Karpas-422 (cell line): Measurements from ENCODE around the gene CUL1. TPM values are rescaled to one million over a fixed set of nuclear protein-coding genes. Genes with fewer than 3 reads are reported as not detected.
A peak's percentile ranks its signal among the peaks of the same experiment; 100 is the strongest.
"Not testable (repeated sequence)": the region's sequence is repeated elsewhere in the genome, so short reads cannot be mapped to it uniquely, and the experiment has no call there.

ENCODE experiments used
- DNase-seq: peaks from one replicate; pipeline ENCODE4 v3.0.0-alpha.2; 2015
- H2AFZ ChIP-seq: fragments of 200-600 bp; sonication (generic); 2 replicates; pipeline ENCODE4 v1.6.1; 2014; ENCODE audit warnings: antibody characterized with exemption, low read length, mixed read lengths
- H3K27ac ChIP-seq: fragments of 200-600 bp; sonication (generic); 2 replicates; pipeline ENCODE4 v1.5.1; 2014; ENCODE audit warnings: mild to moderate bottlenecking, low read length, moderate library complexity
- H3K27me3 ChIP-seq: fragments of 200-600 bp; sonication (generic); 2 replicates; pipeline ENCODE4 v1.6.1; 2014; ENCODE audit warnings: low read length, mixed read lengths
- H3K36me3 ChIP-seq: fragments of 200-600 bp; sonication (generic); 2 replicates; pipeline ENCODE4 v1.6.1; 2014; ENCODE audit warnings: low read length, mixed read lengths; ENCODE audit not compliant: insufficient read depth
- H3K4me1 ChIP-seq: fragments of 200-600 bp; sonication (generic); 2 replicates; pipeline ENCODE4 v1.6.1; 2014; ENCODE audit warnings: mild to moderate bottlenecking, low read length, mixed read lengths
- H3K4me2 ChIP-seq: fragments of 200-600 bp; sonication (generic); 2 replicates; pipeline ENCODE4 v1.6.1; 2014; ENCODE audit warnings: low read length, low read depth, mild to moderate bottlenecking; ENCODE audit not compliant: poor library complexity, severe bottlenecking
- H3K4me3 ChIP-seq: fragments of 200-600 bp; sonication (generic); 2 replicates; pipeline ENCODE4 v1.5.1; 2014; ENCODE audit warnings: mild to moderate bottlenecking, antibody characterized with exemption, low read length, mixed read lengths
- H3K79me2 ChIP-seq: fragments of 200-600 bp; sonication (generic); 2 replicates; pipeline ENCODE4 v1.6.1; 2014; ENCODE audit warnings: mild to moderate bottlenecking, low read length, mixed read lengths
- H3K9ac ChIP-seq: fragments of 200-600 bp; sonication (generic); 2 replicates; pipeline ENCODE4 v1.6.0; 2014; ENCODE audit warnings: low read length
- H3K9me2 ChIP-seq: fragments of 200-600 bp; sonication (generic), shearing (Covaris generic); replicated peaks from 2 replicates; pipeline ENCODE4 v1.6.0; 2014; ENCODE audit warnings: mild to moderate bottlenecking, low read length, moderate library complexity; ENCODE audit not compliant: insufficient read depth
- H3K9me3 ChIP-seq: fragments of 300-700, 200-600 bp; sonication (generic); 2 replicates; pipeline ENCODE4 v1.6.1; 2014; ENCODE audit warnings: low read length, mixed read lengths
- H4K20me1 ChIP-seq: fragments of 200-600 bp; sonication (generic); 2 replicates; pipeline ENCODE4 v1.6.1; 2014; ENCODE audit warnings: mild to moderate bottlenecking, antibody characterized with exemption, low read length, low read depth; ENCODE audit not compliant: insufficient read depth
- total RNA-seq: library from RNA; depleted of rRNA; stranded (reverse); fragments of >200 nt; shearing (Covaris generic); gene quantifications from 2 replicates; pipeline ENCODE4 v1.2.3, GENCODE V29; 2014; ENCODE audit warnings: low replicate concordance

The CUL1 gene
- total RNA-seq, 1 experiment from 2014 or later, result 55.5 TPM

DNA sequence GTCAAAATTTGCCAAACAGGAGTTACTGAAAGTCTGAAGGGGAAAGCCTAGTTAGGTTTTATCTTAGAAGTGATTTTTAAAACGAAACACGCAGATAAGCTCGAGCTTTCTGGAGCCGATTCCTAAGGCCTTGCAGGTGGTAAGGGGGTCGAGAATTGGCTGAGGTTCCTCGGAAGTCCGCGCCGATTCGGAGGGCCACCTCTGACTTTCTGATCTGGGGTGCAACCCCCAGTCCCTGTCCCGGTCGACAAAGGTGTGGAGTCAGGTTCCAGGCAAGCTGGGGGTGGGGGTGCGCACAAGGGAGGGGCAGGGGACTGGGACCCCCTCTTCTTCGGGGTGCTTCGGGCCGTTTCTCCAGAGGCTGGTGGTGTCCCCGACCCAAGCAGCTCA, 701 bp upstream of the CUL1 start:
- Histone ChIP-seq H3K79me2 (peaks cover 40% of the 10 kb centered on the region), H3K27me3 (no peaks in the 10 kb centered on the region), H3K27ac (no peak overlapping the region), H3K4me3 (peak overlapping the region; percentile 84), H2AFZ (peak overlapping the region; percentile 95), H3K4me1 (peaks cover 43% of the 10 kb centered on the region), H3K9me2 (no peaks in the 10 kb centered on the region), H3K9me3 (no peaks in the 10 kb centered on the region), H3K36me3 (no peaks in the 10 kb centered on the region), H3K9ac (peak overlapping the region; percentile 91), H4K20me1 (peaks cover 34% of the 10 kb centered on the region), H3K4me2 (peak overlapping the region; percentile 96)
- DNase-seq, result peak; percentile 66

DNA sequence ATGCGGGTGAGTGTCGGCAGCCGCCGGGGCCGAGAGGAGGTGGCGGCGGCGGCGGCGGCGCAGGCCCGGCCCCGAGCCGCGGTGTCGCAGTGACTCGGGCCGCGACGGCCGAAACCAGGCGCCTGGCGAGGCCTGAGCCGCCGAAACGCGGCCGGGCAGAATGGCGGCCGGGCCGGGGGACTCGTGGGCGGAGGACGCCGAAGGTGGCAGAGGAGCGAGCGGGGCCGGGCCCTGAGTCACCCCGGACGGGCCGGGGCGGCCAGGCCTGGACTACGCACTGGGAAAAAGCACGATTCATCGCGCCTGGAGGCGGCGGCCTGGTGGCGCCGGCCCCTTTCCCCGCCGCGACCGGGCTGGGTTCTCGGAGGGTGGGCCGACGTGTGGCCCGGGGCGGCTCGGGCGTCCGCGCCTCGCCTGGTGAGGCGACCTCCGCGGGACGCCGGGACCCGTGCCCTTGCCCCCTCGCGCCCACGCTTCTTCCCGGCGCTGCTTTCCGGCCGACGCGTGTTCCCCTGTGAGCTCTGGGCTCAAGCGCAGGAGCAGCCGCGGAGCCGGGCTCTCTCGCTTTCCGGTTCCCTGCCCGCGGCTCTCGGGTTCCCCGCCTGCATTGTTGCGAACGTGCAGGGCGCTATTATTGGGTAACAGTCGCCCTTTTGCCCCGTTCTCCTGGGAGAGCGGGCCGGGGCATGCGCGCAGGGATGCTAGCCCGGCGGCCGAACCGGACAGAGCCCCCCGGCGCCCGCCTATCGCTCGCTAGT, 500 bp downstream of the CUL1 start:
- H2AFZ ChIP-seq, result no peak overlapping the region; the same call in 1 of the 2 replicates
- peak overlapping the region; percentile 84 for H3K4me3 ChIP-seq
- no peaks in the 10 kb centered on the region for H3K9me3 ChIP-seq
- H4K20me1 ChIP-seq, result peaks cover 42% of the 10 kb centered on the region
- peaks cover 52% of the 10 kb centered on the region for H3K79me2 ChIP-seq
- H3K4me1 ChIP-seq, result peaks cover 55% of the 10 kb centered on the region
- no peaks in the 10 kb centered on the region for H3K36me3 ChIP-seq
- H3K27me3 ChIP-seq, result no peaks in the 10 kb centered on the region
- H3K4me2 ChIP-seq, result peak overlapping the region; percentile 96
- peak; percentile 88 for DNase-seq
- peak overlapping the region; percentile 91 for H3K9ac ChIP-seq
- H3K27ac ChIP-seq, result peak overlapping the region; percentile 74
- H3K9me2 ChIP-seq, result no peaks in the 10 kb centered on the region

DNA sequence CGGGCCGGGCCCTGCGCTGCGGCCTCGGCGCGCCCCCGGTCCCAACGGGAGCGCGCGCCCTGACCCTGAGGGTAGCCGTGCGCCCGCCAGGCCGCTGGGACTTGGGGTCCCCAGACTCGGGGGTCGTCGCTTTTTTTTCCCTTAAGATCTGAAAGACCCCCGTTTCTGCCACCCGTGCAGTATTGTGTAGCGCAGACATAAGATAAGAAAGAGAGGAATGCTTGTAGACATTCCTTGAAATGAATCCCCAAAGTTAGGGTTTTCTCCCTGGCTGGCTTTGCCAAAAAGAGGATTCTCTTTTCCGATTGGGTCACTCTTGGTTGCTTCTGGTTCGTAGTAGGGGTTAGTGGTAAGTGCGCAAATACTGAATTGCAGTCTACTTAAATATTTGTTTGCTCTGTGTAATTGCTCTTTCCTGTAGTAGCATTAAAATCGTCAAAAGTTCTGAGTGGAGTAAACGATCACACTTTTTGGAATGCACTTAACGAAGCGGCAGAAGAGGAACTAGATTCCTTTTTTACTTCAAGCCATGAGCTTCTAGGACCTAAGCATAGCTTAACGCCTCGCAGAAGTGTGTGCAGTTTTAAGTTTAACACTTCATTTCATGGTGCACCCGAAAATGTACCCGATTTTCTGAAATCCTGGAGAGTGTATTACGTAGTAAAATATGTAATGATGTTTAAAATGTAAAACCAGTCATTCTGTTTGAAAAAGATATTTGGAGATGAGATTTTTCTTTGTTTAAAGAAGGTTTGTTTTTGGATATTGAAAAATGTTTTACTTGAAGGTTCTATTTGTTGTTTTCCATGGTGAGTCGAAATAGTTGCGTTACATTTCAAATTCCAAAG, 1.3 kb downstream of the CUL1 start:
- peaks cover 64% of the 10 kb centered on the region for H3K4me1 ChIP-seq
- H3K36me3 ChIP-seq, result no peaks in the 10 kb centered on the region
- peak overlapping the region; percentile 84 for H3K4me3 ChIP-seq
- DNase-seq, result peak; percentile 67
- no peak overlapping the region for H2AFZ ChIP-seq
- no peaks in the 10 kb centered on the region for H3K9me3 ChIP-seq
- peak overlapping the region; percentile 91 for H3K9ac ChIP-seq
- H3K9me2 ChIP-seq, result no peaks in the 10 kb centered on the region
- peaks cover 49% of the 10 kb centered on the region for H4K20me1 ChIP-seq
- no peaks in the 10 kb centered on the region for H3K27me3 ChIP-seq
- peaks cover 60% of the 10 kb centered on the region for H3K79me2 ChIP-seq
- H3K4me2 ChIP-seq, result peak overlapping the region; percentile 96
- peak overlapping the region; percentile 74 for H3K27ac ChIP-seq

DNA sequence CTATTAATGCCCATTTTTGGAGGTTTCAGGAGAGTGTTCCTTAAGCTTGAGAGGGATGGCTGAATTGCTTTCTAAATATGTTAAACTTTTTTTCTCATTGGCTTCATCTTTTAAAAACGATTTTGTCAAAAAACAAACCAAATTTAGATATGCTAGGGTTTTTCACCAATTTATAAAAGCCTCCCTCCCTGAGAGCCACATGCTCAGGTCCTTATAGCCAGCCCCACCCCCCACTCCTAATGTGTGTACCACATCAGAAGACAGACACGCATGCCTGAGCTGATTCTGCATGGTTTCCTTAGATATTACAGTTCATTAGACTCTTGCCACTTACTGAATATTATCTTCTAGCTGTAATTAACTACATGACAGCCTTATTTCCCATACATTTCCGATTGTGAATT, 2.0 kb downstream of the CUL1 start:
- Histone ChIP-seq H3K9me3 (no peaks in the 10 kb centered on the region), H2AFZ (no peak overlapping the region), H3K4me1 (peaks cover 70% of the 10 kb centered on the region), H3K36me3 (no peaks in the 10 kb centered on the region), H3K27ac (peak overlapping the region; percentile 74), H3K4me2 (peak overlapping the region; percentile 96), H3K27me3 (no peaks in the 10 kb centered on the region), H4K20me1 (peaks cover 54% of the 10 kb centered on the region), H3K4me3 (peak overlapping the region; percentile 84), H3K9me2 (no peaks in the 10 kb centered on the region), H3K9ac (peak overlapping the region; percentile 91), H3K79me2 (peaks cover 67% of the 10 kb centered on the region)
- DNase-seq, result peak; percentile 72

DNA sequence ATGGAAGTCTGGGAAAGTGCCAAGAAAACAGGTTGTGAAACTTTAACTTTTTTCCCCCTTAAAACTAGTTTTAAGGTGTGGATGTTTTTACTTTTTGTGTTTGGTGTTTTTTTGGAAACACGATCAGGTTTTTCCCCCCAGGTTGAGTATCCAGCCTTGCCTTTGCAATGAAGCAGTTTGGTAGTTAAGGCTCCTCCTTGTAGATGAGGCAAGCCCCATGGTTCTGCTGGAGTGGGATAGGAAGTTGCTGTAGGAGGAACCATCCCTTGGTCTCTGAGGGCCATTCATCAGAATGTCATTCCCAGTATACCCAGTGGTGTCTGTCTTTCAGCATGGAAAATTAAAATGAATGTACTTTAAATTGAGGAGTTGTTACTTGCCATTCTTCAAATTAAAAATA, 2.7 kb downstream of the CUL1 start:
- Histone ChIP-seq H4K20me1 (peaks cover 62% of the 10 kb centered on the region), H3K27ac (no peak overlapping the region), H3K4me1 (peaks cover 77% of the 10 kb centered on the region), H3K4me3 (peak overlapping the region; percentile 84; the same call in 1 of the 2 replicates), H3K4me2 (peak overlapping the region; percentile 96), H3K79me2 (peaks cover 74% of the 10 kb centered on the region), H3K36me3 (no peaks in the 10 kb centered on the region), H3K9me3 (no peaks in the 10 kb centered on the region), H3K9me2 (no peaks in the 10 kb centered on the region), H3K27me3 (no peaks in the 10 kb centered on the region), H2AFZ (no peak overlapping the region), H3K9ac (peak overlapping the region; percentile 11; the same call in 1 of the 2 replicates)
- DNase-seq, result no peak

DNA sequence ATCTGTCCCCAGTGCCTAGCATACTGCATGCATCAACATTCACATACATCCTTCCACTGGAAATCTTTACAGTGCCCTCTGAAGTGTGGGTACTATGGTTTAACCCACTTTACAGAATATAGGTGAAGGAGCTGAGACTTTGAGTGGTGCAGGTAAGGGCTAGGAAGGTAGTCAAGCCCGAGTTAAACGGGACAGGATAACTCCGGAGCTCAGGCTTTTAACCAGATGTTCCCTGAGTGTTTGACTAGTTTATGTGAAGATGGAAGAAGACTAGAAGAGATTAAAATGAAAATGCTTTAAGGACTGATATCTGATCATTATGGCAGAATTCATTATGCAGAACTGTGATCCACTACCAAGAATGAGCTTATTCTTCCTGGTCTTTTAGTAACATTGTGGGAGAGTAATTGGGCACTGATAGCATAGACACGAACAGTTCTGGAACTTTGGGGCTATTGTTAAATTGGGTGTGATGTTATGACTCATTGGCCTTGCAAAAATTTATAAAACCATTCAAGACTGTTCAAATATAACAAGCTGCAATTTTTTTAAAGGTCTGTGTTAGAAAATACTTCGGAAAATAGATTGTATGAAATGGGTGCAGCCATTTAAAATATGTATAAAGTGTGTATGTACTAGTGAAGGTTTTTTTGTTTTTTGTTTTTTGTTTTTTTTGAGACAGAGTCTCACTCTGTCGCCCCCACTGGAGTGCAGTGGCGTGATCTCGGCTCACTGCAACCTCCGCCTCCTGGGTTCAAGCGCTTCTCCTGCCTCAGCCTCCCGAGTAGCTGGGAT, 4.4 kb downstream of the CUL1 start:
- Histone ChIP-seq H3K9me3 (no peaks in the 10 kb centered on the region), H3K9ac (no peak overlapping the region), H4K20me1 (peaks cover 67% of the 10 kb centered on the region), H3K79me2 (peaks cover 90% of the 10 kb centered on the region), H3K4me3 (peak overlapping the region; percentile 8; the same call in 1 of the 2 replicates), H3K4me2 (peak overlapping the region; percentile 45), H3K36me3 (no peaks in the 10 kb centered on the region), H3K27ac (no peak overlapping the region), H3K4me1 (peaks cover 73% of the 10 kb centered on the region), H3K27me3 (no peaks in the 10 kb centered on the region), H3K9me2 (no peaks in the 10 kb centered on the region), H2AFZ (no peak overlapping the region)
- no peak for DNase-seq

DNA sequence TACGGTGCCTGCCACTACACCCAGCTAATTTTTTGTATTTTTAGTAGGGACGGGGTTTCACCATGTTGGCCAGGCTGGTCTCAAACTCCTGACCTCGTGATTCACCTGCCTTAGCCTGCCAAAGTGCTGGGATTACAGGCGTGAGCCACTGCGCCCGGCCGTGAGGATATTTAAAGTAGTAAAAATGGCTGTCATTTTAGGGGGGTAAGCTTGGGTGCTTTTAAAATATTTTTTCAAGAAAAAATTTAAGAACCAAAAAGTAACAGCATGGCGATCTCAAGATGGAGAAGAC, 4.9 kb downstream of the CUL1 start:
- not testable (repeated sequence) for H3K27ac ChIP-seq, DNase-seq, H3K4me3 ChIP-seq, H3K27me3 ChIP-seq, H3K9me2 ChIP-seq, H3K9ac ChIP-seq, H3K9me3 ChIP-seq, H3K36me3 ChIP-seq, H2AFZ ChIP-seq
- H3K4me2 ChIP-seq, result peak overlapping the region; percentile 51
- H3K4me1 ChIP-seq, result peaks cover 76% of the 10 kb centered on the region
- peaks cover 73% of the 10 kb centered on the region for H4K20me1 ChIP-seq
- peaks cover 96% of the 10 kb centered on the region for H3K79me2 ChIP-seq
